T-helper 17 cell (primary cell): Measurements from ENCODE around the gene PPOX. TPM values are rescaled to one million over a fixed set of nuclear protein-coding genes. Genes with fewer than 3 reads are reported as not detected.

ENCODE experiments used
- ATAC-seq: fragments of 150-1000 bp; cut with Tn5 transposase; 2 replicates; pipeline ENCODE4 v1.10.0; 2021; ENCODE audit warnings: mild to moderate bottlenecking, moderate library complexity
- DNase-seq, 3 donors: peaks; one replicate each; pipeline versions ENCODE4 v3.0.0 to v3.0.0-alpha.2; 2020 to 2021
- H3K9me3 ChIP-seq: one replicate; pipeline ENCODE4 v1.7.0; 2013; ENCODE audit warnings: low read length, mild to moderate bottlenecking; ENCODE audit not compliant: control insufficient read depth, poor library complexity, severe bottlenecking
- H3K27ac Mint-ChIP-seq: one replicate; pipeline ENCODE4 v1.8.0; 2022; ENCODE audit warnings: mild to moderate bottlenecking, moderate library complexity, mixed read lengths
- H3K27me3 Mint-ChIP-seq: one replicate; pipeline ENCODE4 v1.8.0; 2022; ENCODE audit warnings: mixed read lengths
- H3K36me3 Mint-ChIP-seq: one replicate; pipeline ENCODE4 v1.8.0; 2022; ENCODE audit warnings: low read depth, mixed read lengths
- H3K4me1 Mint-ChIP-seq: one replicate; pipeline ENCODE4 v1.8.0; 2022; ENCODE audit warnings: mild to moderate bottlenecking, mixed read lengths
- H3K4me3 Mint-ChIP-seq: one replicate; pipeline ENCODE4 v1.8.0; 2022; ENCODE audit warnings: mild to moderate bottlenecking, moderate library complexity, mixed read lengths
- total RNA-seq, 4 donors: library from RNA in 2 of 4; stranded (reverse) in 2 of 4; gene quantifications; one replicate each; pipeline ENCODE4 v1.2.3 and lab custom pipeline; 2022 to 2026

Gene PPOX
- total RNA-seq (10 to 100 TPM; 40.4 to 43.7 TPM), total RNA-seq (lab: John Stamatoyannopoulos, UW) (22.5 to 27.2 reads per million in 2 donors)

GRCh38 chr1:161165742-161166668, at the start of gene PPOX:
Gene PPOX, plus strand, starts transcription at chr1:161166426. Its CDS starts 422 bp downstream, at chr1:161166848.
- H3K9me3 ChIP-seq = no peaks in the 10 kb centered on the region
- H3K4me3 Mint-ChIP-seq = peak within 1 kb of the TSS; percentile 94
- H3K27me3 Mint-ChIP-seq = no peaks in the 10 kb centered on the region
- H3K27ac Mint-ChIP-seq = peak within 1 kb of the TSS; percentile 97
- ATAC-seq (peak; percentile 92), DNase-seq (peak; percentile 80 to 87 (median 81))
- H3K36me3 Mint-ChIP-seq = peaks cover 8% of the 10 kb centered on the region
- H3K4me1 Mint-ChIP-seq = peaks cover 46% of the 10 kb centered on the region

DNA sequence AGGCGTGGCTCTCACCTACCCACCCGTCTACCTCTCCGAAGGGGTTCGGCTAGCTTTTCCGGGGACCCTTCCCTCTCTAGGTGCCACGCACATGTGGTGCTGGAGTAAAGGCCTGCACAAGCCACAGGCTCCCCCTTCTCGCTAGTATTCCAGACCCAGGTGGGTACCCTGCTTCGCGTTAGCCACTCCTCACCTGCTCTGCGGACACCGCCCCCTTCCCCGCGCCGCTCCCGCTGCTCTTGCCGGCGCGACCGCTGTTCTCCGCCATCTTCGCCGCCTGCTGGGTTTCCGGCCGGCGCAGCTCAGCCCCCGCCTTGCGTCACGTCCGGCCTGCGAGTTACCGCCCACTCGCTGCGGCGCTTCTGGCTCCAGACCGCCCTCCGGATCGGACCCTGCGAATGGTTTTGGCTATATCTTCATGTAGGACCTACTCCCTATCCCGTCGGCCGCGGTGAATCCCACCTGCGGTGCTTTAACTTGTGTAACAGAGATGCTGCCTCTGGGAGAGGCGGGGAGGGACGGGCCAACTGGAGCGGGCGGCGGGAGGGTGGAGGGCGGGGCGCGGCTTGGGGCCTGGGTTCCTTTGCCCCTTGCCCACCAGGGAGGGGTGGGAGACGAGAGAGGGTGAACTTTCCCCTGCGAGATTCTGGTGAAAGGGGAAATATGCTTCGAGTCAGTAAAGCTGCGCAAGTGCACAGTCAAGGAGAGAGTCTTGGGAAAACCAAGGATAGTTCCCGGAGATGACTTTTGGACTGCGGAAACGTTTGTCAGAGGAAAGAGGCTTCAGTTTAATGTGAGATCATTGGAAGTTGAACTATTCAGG, 48.3 kb upstream of the PPOX start, which contains the start of the genes NIT1 and PFDN2:
NIT1 (plus strand) TSS at position 347 of the 823 bp plus-strand sequence; CDS start at position 419, 72 bp downstream.
PFDN2 (minus strand) TSS at position 279 of the 823 bp plus-strand sequence; CDS start at position 268, 11 bp downstream.
- H3K36me3 Mint-ChIP-seq = peaks cover 3% of the 10 kb centered on the region
- peak; percentile 83 for ATAC-seq
- DNase-seq = peak; percentile 75 to 81 (median 79)
- peaks cover 42% of the 10 kb centered on the region for H3K4me1 Mint-ChIP-seq
- no peaks in the 10 kb centered on the region for H3K27me3 Mint-ChIP-seq
- H3K27ac Mint-ChIP-seq = peak within 1 kb of the TSS; percentile 94
- no peaks in the 10 kb centered on the region for H3K9me3 ChIP-seq
- H3K4me3 Mint-ChIP-seq = peak within 1 kb of the TSS; percentile 97

- DNase-seq = peak in 2 of 3 donors; percentile 21 to 44
- H3K36me3 Mint-ChIP-seq = peaks cover 1% of the 10 kb centered on the region
Observed at GRCh38 chr1:161119092-161119903, 46.9 kb upstream of the PPOX start.

GRCh38 chr1:161121042-161121650, 45.1 kb upstream of the PPOX start:
- Mint-ChIP-seq H3K36me3 (peaks cover 5% of the 10 kb centered on the region), H3K4me3 (no peak overlapping the region), H3K27ac (peak overlapping the region; percentile 24), H3K27me3 (no peaks in the 10 kb centered on the region), H3K4me1 (peaks cover 36% of the 10 kb centered on the region)
- DNase-seq = no peak
- no peak for ATAC-seq
- H3K9me3 ChIP-seq = no peaks in the 10 kb centered on the region

More at GRCh38 chr1:161119092-161119903, 46.9 kb upstream of the PPOX start:
- no peaks in the 10 kb centered on the region for H3K9me3 ChIP-seq
- Mint-ChIP-seq H3K4me3 (peak overlapping the region; percentile 97), H3K27ac (peak overlapping the region; percentile 94), H3K4me1 (peaks cover 33% of the 10 kb centered on the region), H3K27me3 (no peaks in the 10 kb centered on the region)
- peak; percentile 69 for ATAC-seq

DNA sequence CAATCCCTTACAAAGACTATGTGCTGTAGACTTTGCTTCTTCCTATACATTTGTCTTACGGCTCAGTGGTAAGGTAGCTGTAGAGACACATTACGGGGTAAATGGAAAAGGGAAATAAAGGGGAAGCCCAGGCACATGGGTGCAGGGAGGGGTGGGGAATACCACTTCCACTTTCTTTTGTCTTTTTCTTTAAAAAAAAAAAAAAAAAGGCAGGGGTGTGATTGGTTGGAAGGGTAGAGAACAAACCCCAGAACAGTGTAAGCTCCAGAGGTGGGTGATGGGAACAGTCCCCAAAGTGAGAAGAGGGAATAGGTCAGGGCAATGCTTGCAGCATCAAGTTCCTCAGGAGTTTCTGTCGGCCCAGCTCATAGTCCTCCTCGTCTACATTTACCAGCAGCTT, 44.4 kb upstream of the PPOX start:
- H3K27me3 Mint-ChIP-seq = no peaks in the 10 kb centered on the region
- DNase-seq = no peak
- ATAC-seq = no peak
- H3K9me3 ChIP-seq = no peaks in the 10 kb centered on the region
- peaks cover 37% of the 10 kb centered on the region for H3K4me1 Mint-ChIP-seq
- no peak overlapping the region for H3K4me3 Mint-ChIP-seq
- peaks cover 8% of the 10 kb centered on the region for H3K36me3 Mint-ChIP-seq
- H3K27ac Mint-ChIP-seq = no peak overlapping the region

DNA sequence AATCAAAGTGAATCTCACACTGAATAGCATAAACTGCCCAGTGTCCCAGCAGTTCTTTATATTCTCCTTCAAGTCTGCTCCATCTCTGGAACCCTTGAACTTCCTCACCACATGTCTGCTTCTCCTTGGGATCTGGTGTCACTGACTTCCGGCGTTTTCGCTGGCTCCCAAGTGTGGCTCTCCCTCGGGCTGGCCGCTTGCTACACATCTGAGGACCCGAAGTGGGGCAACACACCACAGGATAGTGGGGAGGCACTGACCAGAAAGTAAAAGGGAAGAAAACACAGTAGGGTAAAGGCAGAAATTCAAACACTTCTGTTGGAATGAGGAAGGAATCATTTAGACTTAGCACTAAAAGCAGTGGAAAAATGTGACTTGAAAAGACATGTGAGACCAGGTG, 43.3 kb upstream of the PPOX start:
- no peak overlapping the region for H3K27ac Mint-ChIP-seq
- H3K36me3 Mint-ChIP-seq = peaks cover 8% of the 10 kb centered on the region
- no peaks in the 10 kb centered on the region for H3K27me3 Mint-ChIP-seq
- H3K4me3 Mint-ChIP-seq = no peak overlapping the region
- H3K9me3 ChIP-seq = no peaks in the 10 kb centered on the region
- H3K4me1 Mint-ChIP-seq = peaks cover 41% of the 10 kb centered on the region
- no peak for DNase-seq
- ATAC-seq = no peak

GRCh38 chr1:161127649-161128048, 38.6 kb upstream of the PPOX start:
- ATAC-seq (no peak), DNase-seq (no peak)
- peaks cover 10% of the 10 kb centered on the region for H3K36me3 Mint-ChIP-seq
- H3K27ac Mint-ChIP-seq = peak overlapping the region; percentile 77
- no peaks in the 10 kb centered on the region for H3K27me3 Mint-ChIP-seq
- H3K9me3 ChIP-seq = no peaks in the 10 kb centered on the region
- H3K4me1 Mint-ChIP-seq = peaks cover 49% of the 10 kb centered on the region
- no peak overlapping the region for H3K4me3 Mint-ChIP-seq

DNA sequence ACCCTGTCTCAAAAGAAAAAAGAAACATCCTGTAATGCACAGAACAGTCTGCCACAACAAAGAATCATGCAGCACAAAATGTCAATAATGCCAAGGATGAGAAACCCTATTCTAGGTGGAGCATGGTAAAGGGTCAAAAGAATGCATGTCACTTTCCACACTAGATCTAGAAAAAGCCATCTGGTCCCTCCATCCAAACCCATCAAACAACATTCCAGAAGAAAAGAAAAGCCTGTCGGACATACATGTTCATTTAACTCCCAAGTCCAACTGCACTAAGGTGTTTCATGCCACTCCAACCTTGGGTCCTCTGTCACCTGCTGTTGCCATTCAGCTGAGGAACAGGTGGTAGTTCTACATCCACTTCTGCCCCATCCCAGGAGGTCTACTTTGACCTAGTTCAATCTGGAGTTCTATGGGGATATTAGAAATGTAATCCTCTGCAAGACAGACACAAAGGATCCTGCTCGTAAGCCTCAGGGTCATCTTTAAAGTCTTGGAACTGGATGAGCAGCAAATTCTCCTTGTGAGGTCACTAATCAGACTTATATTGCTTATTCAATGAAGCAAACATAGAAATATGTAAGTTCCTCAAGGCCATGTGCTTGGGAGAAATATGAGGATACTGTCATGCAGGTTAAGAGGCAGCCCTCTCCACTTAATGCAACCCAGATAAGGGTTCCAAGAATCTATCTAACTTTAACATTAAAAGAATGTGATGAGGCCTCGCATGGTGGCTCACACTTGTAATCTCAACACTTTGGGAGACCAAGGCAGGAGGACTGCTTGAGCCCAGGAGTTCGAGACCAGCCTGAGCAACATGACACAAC, 37.4 kb upstream of the PPOX start:
- DNase-seq = no peak
- ATAC-seq = no peak
- Mint-ChIP-seq H3K36me3 (peaks cover 10% of the 10 kb centered on the region), H3K27me3 (no peaks in the 10 kb centered on the region), H3K27ac (no peak overlapping the region), H3K4me1 (peaks cover 49% of the 10 kb centered on the region), H3K4me3 (peak overlapping the region; percentile 15)
- no peaks in the 10 kb centered on the region for H3K9me3 ChIP-seq

- H3K4me1 Mint-ChIP-seq = peaks cover 50% of the 10 kb centered on the region
- peak overlapping the region; percentile 21 for H3K4me3 Mint-ChIP-seq
- DNase-seq = no peak
Observed at GRCh38 chr1:161130266-161130665, 36.0 kb upstream of the PPOX start.

DNA sequence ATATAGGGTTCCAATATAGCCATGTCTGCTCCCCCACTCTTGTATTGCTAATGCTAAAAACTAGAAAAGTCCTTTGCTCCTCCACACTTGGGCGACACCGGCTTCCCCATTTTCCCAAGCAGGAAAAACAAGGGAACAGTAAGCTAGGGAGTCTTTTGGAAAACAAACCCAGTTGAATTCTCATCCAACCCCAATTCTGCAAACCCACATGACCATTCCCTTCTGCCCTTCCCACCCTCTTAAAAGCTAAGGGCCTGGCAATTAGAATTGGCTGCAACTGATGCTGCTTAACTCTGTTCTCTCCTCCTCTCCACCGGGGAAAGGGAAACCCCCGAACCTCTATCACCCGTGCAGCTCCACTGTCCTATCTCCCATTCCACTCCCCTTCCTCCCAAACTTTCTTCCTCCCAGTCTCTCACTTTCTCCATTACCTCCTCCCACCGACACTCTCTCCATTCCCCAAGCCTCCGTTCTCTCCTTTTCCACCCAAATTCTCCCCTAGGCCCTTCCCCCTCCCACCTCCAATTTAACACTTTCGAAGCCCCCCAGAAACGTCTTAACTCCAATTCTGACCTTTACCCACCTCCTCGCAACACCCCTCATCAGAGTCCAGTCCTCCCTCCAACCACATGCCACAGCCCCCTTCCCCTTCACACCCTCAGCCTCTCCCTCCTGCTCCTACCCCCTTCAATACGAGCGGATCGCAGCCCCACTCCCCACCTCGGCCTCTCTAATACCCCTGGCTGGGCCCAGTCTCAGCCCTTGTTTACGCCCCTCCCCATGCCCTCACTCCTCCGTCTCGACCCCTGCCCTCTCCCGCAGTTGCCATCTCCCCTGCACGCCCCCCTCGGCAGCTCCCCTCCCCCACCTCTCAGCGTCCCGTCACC, 34.5 kb upstream of the PPOX start:
- ATAC-seq (no peak), DNase-seq (no peak)
- H3K9me3 ChIP-seq = no peaks in the 10 kb centered on the region
- H3K36me3 Mint-ChIP-seq = peaks cover 3% of the 10 kb centered on the region
- no peak overlapping the region for H3K27ac Mint-ChIP-seq
- H3K27me3 Mint-ChIP-seq = no peaks in the 10 kb centered on the region
- peaks cover 38% of the 10 kb centered on the region for H3K4me1 Mint-ChIP-seq
- H3K4me3 Mint-ChIP-seq = no peak overlapping the region

More at GRCh38 chr1:161130266-161130665, 36.0 kb upstream of the PPOX start:
- H3K9me3 ChIP-seq = no peaks in the 10 kb centered on the region
- ATAC-seq = no peak
- H3K27me3 Mint-ChIP-seq = no peaks in the 10 kb centered on the region
- peaks cover 10% of the 10 kb centered on the region for H3K36me3 Mint-ChIP-seq
- no peak overlapping the region for H3K27ac Mint-ChIP-seq
